ENCODE results near the gene GTF3C2.

GTF3C2 gene

GRCh38 chr2:27291865-27292264 lies 64.7 kb downstream of the GTF3C2 start:
- DNase-seq (ENCODE audit: low read depth): no peak
- no peak overlapping the region for H3K4me3 ChIP-seq (ENCODE audit: low read length)
- TF ChIP-seq CTCF (conservative IDR thresholded peaks at IDR 0.05; ENCODE audit: low read length): no peak

GRCh38 chr2:27290549-27290948 lies 66.0 kb downstream of the GTF3C2 start:
- TF ChIP-seq CTCF (conservative IDR thresholded peaks at IDR 0.05; ENCODE audit: low read length): no peak
- H3K4me3 ChIP-seq (ENCODE audit: low read length): no peak overlapping the region
- no peak for DNase-seq (ENCODE audit: low read depth)

GRCh38 chr2:27288610-27289009 lies 68.0 kb downstream of the GTF3C2 start:
- DNase-seq (ENCODE audit: low read depth): no peak
- H3K4me3 ChIP-seq (ENCODE audit: low read length): no peak overlapping the region
- no peak for TF ChIP-seq CTCF (conservative IDR thresholded peaks at IDR 0.05; ENCODE audit: low read length)

GRCh38 chr2:27285481-27285880 lies 71.1 kb downstream of the GTF3C2 start:
- TF ChIP-seq CTCF (conservative IDR thresholded peaks at IDR 0.05; ENCODE audit: low read length): no peak
- no peak for DNase-seq (ENCODE audit: low read depth)
- H3K4me3 ChIP-seq (ENCODE audit: low read length): no peak overlapping the region

- no peak for DNase-seq (ENCODE audit: low read depth)
- H3K4me3 ChIP-seq (ENCODE audit: low read length): no peak overlapping the region
- TF ChIP-seq CTCF (conservative IDR thresholded peaks at IDR 0.05; ENCODE audit: low read length): no peak
These were observed 71.6 kb downstream of the GTF3C2 start for GRCh38 chr2:27284996-27285395.

- DNase-seq (ENCODE audit: low read depth): no peak
- no peak for TF ChIP-seq CTCF (conservative IDR thresholded peaks at IDR 0.05; ENCODE audit: low read length)
- H3K4me3 ChIP-seq (ENCODE audit: low read length): no peak overlapping the region
These were observed 73.7 kb downstream of the GTF3C2 start for GRCh38 chr2:27282892-27283291.

GRCh38 chr2:27281855-27282559 lies 74.6 kb downstream of the GTF3C2 start, which contains the start of gene TRIM54:
Gene TRIM54, plus strand, starts transcription at chr2:27282429. Its CDS starts 303 bp downstream, at chr2:27282732.
- DNase-seq (ENCODE audit: low read depth): no peak
- TF ChIP-seq CTCF (conservative IDR thresholded peaks at IDR 0.05; ENCODE audit: low read length): no peak
- no peak within 1 kb of the TSS for H3K4me3 ChIP-seq (ENCODE audit: low read length)
